Esophagus squamous epithelium (tissue), 4 donors: ENCODE measurements around the gene GALNT15.

Source experiments
- CTCF ChIP-seq, 6 experiments: fragments of 450-650 bp in 4 of 6; fragments of 200-600 bp in 2 of 6; sonication (generic) in 2 of 6; IDR thresholded peaks; one replicate each; pipeline ENCODE4 v1.5.1; 2016 to 2019; ENCODE audit warnings: antibody characterized with exemption in 6 of 6, mild to moderate bottlenecking in 4 of 6, moderate library complexity in 4 of 6
- POLR2A ChIP-seq, 4 donors: fragments of 450-650 bp; IDR thresholded peaks; one replicate each; pipeline ENCODE4 v1.6.1; 2017; ENCODE audit warnings: antibody characterized with exemption in 4 of 4, mild to moderate bottlenecking in 4 of 4, moderate library complexity in 3 of 4

DNA sequence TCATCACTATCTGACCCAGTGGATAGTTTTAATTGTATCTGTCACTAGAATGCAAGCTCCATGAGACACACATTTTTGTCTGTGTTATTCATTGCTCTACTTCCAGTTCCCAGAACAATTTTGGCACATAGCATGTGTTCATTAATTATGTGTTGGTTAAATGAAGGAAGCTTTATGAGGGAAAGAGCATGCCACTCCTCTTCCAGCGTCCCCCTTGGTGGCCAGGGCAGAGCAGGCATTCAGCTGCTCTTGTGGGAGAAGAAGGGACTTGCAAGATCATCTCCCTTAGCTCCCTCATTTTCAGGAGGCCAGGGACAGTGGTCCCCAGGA lies 489 bp upstream of the GALNT15 start:
- TF ChIP-seq CTCF (IDR thresholded peaks at IDR 0.05): no peak
- TF ChIP-seq POLR2A (IDR thresholded peaks at IDR 0.05): no peak
